HepG2 (cell line): ENCODE data around the gene FMN2. TPM values are rescaled to one million over a fixed set of nuclear protein-coding genes. Genes with fewer than 3 reads are reported as not detected.

ENCODE experiments used
- ATAC-seq: fragments of 200-7000 bp; cut with Tn5 transposase; 3 replicates; pipeline ENCODE4 v1.9.1; 2020; ENCODE audit warnings: mild to moderate bottlenecking, moderate library complexity
- BruUV-seq: library from RNA; stranded (reverse); fragments of 400-500 nt; replicated peaks from 2 replicates; lab custom pipeline; 2021; lab: Mats Ljungman, UMichigan
- CTCF ChIA-PET: fragments of 300-600 bp; formaldehyde crosslinking; extraction: SDS; loops from one replicate; lab custom pipeline; 2021; ENCODE audit warnings: low total read pairs, inconsistent platforms, low intra/inter-chr PET ratio; lab: Yijun Ruan, JAX
- POLR2A ChIA-PET: fragments of 350-600 bp; sonication (Branson Sonifier 250); formaldehyde crosslinking; loops from one replicate; lab custom pipeline; 2020; ENCODE audit warnings: antibody characterized with exemption, inconsistent platforms; lab: Yijun Ruan, JAX
- DNase-seq: peaks from one replicate; pipeline ENCODE4 v3.0.0-alpha.2; 2015; ENCODE audit warnings: low spot score
- FAIRE-seq: peaks from 3 replicates; lab custom pipeline; 2011; peaks lifted over from hg19 to GRCh38; lab: Jason Lieb, UNC
- H2AFZ ChIP-seq: one replicate; pipeline ENCODE4 v1.6.1; 2011; ENCODE audit warnings: low read length, inconsistent platforms
- H3K27ac ChIP-seq: fragments of 300-600 bp; 3 replicates; pipeline ENCODE4 v1.8.0; 2011; ENCODE audit warnings: mixed run types, mild to moderate bottlenecking, mixed read lengths, low read length, inconsistent platforms; ENCODE audit not compliant: insufficient read depth; ENCODE audit errors: extremely low read length
- H3K27me3 ChIP-seq, 2 experiments: fragments of 200-600 bp in 1 of 2; 2 replicates in 1 of 2; 3 replicates in 1 of 2; pipeline versions ENCODE4 v1.6.0 to v1.8.0; 2011; ENCODE audit warnings: low read length in 2 of 2, mild to moderate bottlenecking in 2 of 2, moderate library complexity in 2 of 2, inconsistent platforms in 1 of 2; ENCODE audit not compliant: insufficient read depth in 2 of 2, control insufficient read depth in 1 of 2
- H3K36me3 ChIP-seq, 2 experiments: fragments of 200-600 bp in 1 of 2; replicated peaks in 1 of 2; 2 replicates in 1 of 2; 3 replicates in 1 of 2; pipeline versions ENCODE4 v1.5.1 to v1.8.0; 2011; ENCODE audit warnings: low read length in 2 of 2, inconsistent platforms in 1 of 2; ENCODE audit not compliant: insufficient read depth in 2 of 2, control insufficient read depth in 1 of 2
- H3K4me1 ChIP-seq: 2 replicates; pipeline ENCODE4 v1.5.1; 2012; ENCODE audit warnings: low read length, inconsistent platforms; ENCODE audit not compliant: insufficient read depth
- H3K4me2 ChIP-seq: 2 replicates; pipeline ENCODE4 v1.6.0; 2011; ENCODE audit warnings: low read depth, low read length, inconsistent platforms
- H3K4me3 ChIP-seq, 3 experiments: fragments of 200-600 bp in 1 of 3; sonication (generic), shearing (Covaris generic) in 1 of 3; replicated peaks in 1 of 3; 2 replicates each; pipeline ENCODE4 v1.5.1; 2011 to 2016; ENCODE audit warnings: low read length in 3 of 3, inconsistent platforms in 2 of 3, low read depth in 2 of 3, mild to moderate bottlenecking in 2 of 3, control low read depth in 1 of 3, mixed read lengths in 1 of 3; ENCODE audit not compliant: insufficient read depth in 1 of 3
- H3K79me2 ChIP-seq: one replicate; pipeline ENCODE4 v1.6.1; 2011; ENCODE audit warnings: low read length, inconsistent platforms; ENCODE audit not compliant: insufficient read depth
- H3K9ac ChIP-seq: 2 replicates; pipeline ENCODE4 v1.6.0; 2011; ENCODE audit warnings: mild to moderate bottlenecking, low read depth, low read length, inconsistent platforms; ENCODE audit not compliant: insufficient read depth
- H3K9me3 ChIP-seq: 2 replicates; pipeline ENCODE4 v1.5.1; 2012; ENCODE audit warnings: mild to moderate bottlenecking, low read length
- H4K20me1 ChIP-seq: 2 replicates; pipeline ENCODE4 v1.6.0; 2011; ENCODE audit warnings: inconsistent platforms, mild to moderate bottlenecking, low read length, moderate library complexity; ENCODE audit not compliant: insufficient read depth
- ATF4 ChIP-seq, 2 experiments: fragments of 450-650 bp in 1 of 2; sonication (generic) in 1 of 2; formaldehyde crosslinking; IDR thresholded peaks; 2 replicates each; pipeline versions ENCODE4 v1.5.0 to v1.8.0; 2020 to 2022; ENCODE audit warnings: mild to moderate bottlenecking in 1 of 2, missing genetic modification reagents in 1 of 2
- FOXM1 ChIP-seq: sonication (generic); formaldehyde crosslinking; IDR thresholded peaks from 2 replicates; pipeline ENCODE4 v1.5.0; 2020; ENCODE audit warnings: missing genetic modification reagents
- GATA4 ChIP-seq: sonication (generic); IDR thresholded peaks from 2 replicates; pipeline ENCODE4 v1.6.1; 2016; ENCODE audit warnings: antibody characterized with exemption, low read depth, borderline replicate concordance
- HOMEZ ChIP-seq: IDR thresholded peaks from 2 replicates; pipeline ENCODE4 v1.6.1; 2016; ENCODE audit warnings: low read depth
- YEATS2 ChIP-seq: sonication (generic); formaldehyde crosslinking; IDR thresholded peaks from 2 replicates; pipeline ENCODE4 v1.4.0; 2020; ENCODE audit warnings: missing genetic modification reagents, borderline replicate concordance
- ZNF138 ChIP-seq: sonication (generic); formaldehyde crosslinking; IDR thresholded peaks from 2 replicates; pipeline ENCODE4 v1.5.0; 2020; ENCODE audit warnings: mild to moderate bottlenecking, low read depth, missing genetic modification reagents
- ZNF724P ChIP-seq: sonication (generic); formaldehyde crosslinking; IDR thresholded peaks from 2 replicates; pipeline ENCODE4 v1.8.0; 2022; ENCODE audit warnings: missing genetic modification reagents, borderline replicate concordance
- ZNF770 ChIP-seq: sonication (generic); formaldehyde crosslinking; IDR thresholded peaks from 2 replicates; pipeline ENCODE4 v1.5.0; 2020; ENCODE audit warnings: mild to moderate bottlenecking, missing genetic modification reagents
- ZNF790 ChIP-seq: sonication (generic); formaldehyde crosslinking; IDR thresholded peaks from 2 replicates; pipeline ENCODE4 v1.8.0; 2022; ENCODE audit warnings: missing genetic modification reagents, mild to moderate bottlenecking, borderline replicate concordance
- WGBS: methylation state at CpG from one replicate; pipeline ENCODE4 v1.1.6; 2017; ENCODE audit warnings: low lambda C conversion rate; 5-methylcytosine and 5-hydroxymethylcytosine counted together
- in situ Hi-C: cut with HindIII; loops from 2 replicates; pipeline ENCODE4 v1.10.0; 2017; ENCODE audit warnings: low pct_unique_long_range_greater_than_20kb; ENCODE audit not compliant: extremely low pct_ligation_motif_present
- intact Hi-C: fragments of 100-400 bp; cut with micrococcal nuclease; formaldehyde crosslinking; loops from one replicate; pipeline ENCODE4 v1.10.0; 2022; ENCODE audit not compliant: unreplicated experiment
- polyA plus RNA-seq, 8 experiments: library from polyadenylated mRNA; depleted of rRNA in 3 of 8; stranded (reverse) in 7 of 8; unstranded in 1 of 8; fragments of >200 nt; fragmentation: Illumina TruSeq in 4 of 8; extraction: Trizol in 4 of 8; gene quantifications; 2 replicates each; pipeline versions ENCODE4 v1.2.1 to v1.2.3, GENCODE V29; 2011 to 2016; ENCODE audit warnings: low read depth in 4 of 8, missing spikeins in 1 of 8, mixed read lengths in 1 of 8; ENCODE audit not compliant: insufficient read depth in 1 of 8
- total RNA-seq, 5 experiments: library from RNA; depleted of rRNA; stranded (reverse); fragments of >200 nt; fragmentation: Illumina TruSeq; extraction: Trizol; gene quantifications; 2 replicates each; pipeline ENCODE4 v1.2.3, GENCODE V29; 2016; ENCODE audit warnings: low read depth in 1 of 5
- TF ChIP-seq, protein P1 (sequence below): sonication (generic); formaldehyde crosslinking; IDR thresholded peaks from 2 replicates; pipeline ENCODE4 v1.9.0; 2022; ENCODE audit warnings: low read depth, missing genetic modification reagents

The FMN2 gene
- total and polyA plus RNA-seq, 2 of the 13 experiments (the other 11 are each of a cell fraction or from before 2014, with no cell fraction given), result not detected

DNA sequence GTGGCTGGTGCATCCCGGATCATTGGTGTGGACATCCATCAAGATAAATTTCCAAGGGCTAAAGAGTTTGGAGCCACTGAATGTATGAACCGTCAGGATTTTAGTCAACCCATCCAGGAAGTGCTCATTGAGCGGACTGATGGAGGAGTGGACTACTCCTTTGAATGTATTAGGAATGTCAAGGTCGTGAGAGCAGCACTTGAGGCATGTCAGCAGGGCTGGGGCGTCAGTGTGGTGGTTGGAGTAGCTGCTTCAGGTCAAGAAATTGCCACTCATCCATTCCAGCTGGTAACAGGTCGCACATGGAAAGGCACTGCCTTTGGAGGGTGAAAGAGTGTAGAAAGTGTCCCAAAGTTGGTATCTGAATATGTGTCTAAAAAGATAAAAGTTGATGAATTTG is 79.1 kb downstream of the FMN2 start (continued):
- no peak for TF ChIP-seq YEATS2 (CRISPR knock-in tag)
- TF ChIP-seq ZNF138 (CRISPR knock-in tag), result no peak
- TF ChIP-seq GATA4, result no peak
- no peak for TF ChIP-seq HOMEZ

DNA sequence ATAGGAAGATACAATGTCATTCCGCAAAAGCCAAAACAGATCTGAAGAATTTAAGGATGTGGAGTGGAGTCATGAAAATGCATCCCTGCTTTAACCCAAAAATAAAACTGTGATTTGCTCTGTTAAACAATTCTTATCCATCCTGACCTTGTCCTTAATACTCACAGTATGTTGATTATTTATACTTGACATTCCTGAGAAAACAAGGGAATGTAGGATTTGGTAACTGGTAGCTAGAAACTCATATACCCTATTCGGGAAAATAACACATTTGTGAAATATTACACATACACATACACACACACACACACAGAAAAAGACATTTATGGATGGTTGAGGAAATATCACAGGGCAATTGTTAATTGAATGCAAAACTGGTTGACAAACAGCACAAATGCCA is 80.2 kb downstream of the FMN2 start:
- H3K9me3 ChIP-seq, result no peaks in the 10 kb centered on the region
- no peak overlapping the region for H3K9ac ChIP-seq
- no peaks in the 10 kb centered on the region for H3K27me3 ChIP-seq
- in situ Hi-C loops (no loop called here), intact Hi-C loops (no loop called here)
- no peak for FAIRE-seq
- no peak overlapping the region for H3K27ac ChIP-seq
- H3K4me1 ChIP-seq, result no peaks in the 10 kb centered on the region
- ChIA-PET POLR2A (no interaction called here), CTCF (no interaction called here)
- no peak overlapping the region for H3K4me2 ChIP-seq
- no peak for ATAC-seq
- no peaks in the 10 kb centered on the region for H4K20me1 ChIP-seq
- no peak for TF ChIP-seq ZNF724P
- no peak overlapping the region for H3K4me3 ChIP-seq
- DNase-seq, result no peak
- BruUV-seq, result no TSS peak
- no peak overlapping the region for H2AFZ ChIP-seq
- WGBS, result 25% methylated on average over 2 of the region's 2 CpGs
- H3K79me2 ChIP-seq, result no peaks in the 10 kb centered on the region
- no peaks in the 10 kb centered on the region for H3K36me3 ChIP-seq

DNA sequence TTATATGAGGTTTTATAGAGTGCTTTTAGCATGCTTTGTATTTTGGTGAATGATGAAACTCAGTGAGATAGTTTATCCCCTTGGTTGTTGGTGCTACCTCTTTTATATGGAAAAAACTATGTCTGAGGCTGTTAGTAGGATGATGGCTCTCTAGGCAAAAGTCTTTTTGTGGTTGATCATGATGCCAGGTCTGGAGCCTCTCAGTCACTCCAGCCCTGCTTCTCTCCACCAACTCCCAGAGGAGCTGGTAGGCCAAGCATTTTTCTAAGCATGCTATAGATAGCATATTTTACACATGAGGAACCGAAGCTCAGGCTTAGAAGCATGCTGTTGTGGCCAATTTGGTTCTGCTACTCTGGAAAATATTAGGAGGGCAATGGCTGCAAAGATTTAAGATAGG is 82.2 kb downstream of the FMN2 start:
- DNase-seq, result no peak
- no peak for FAIRE-seq
- no peaks in the 10 kb centered on the region; a peak in 1 of 5 replicates for H3K27me3 ChIP-seq
- no peaks in the 10 kb centered on the region for H3K4me1 ChIP-seq
- H3K27ac ChIP-seq, result no peak overlapping the region
- no peaks in the 10 kb centered on the region for H4K20me1 ChIP-seq
- no peak overlapping the region for H2AFZ ChIP-seq
- CTCF ChIA-PET, result no interaction called here
- intact Hi-C loops, result no loop called here
- H3K9ac ChIP-seq, result no peak overlapping the region
- no peaks in the 10 kb centered on the region for H3K36me3 ChIP-seq
- in situ Hi-C loops, result no loop called here
- no peaks in the 10 kb centered on the region for H3K79me2 ChIP-seq
- no peak overlapping the region for H3K4me2 ChIP-seq
- 0% methylated on average over 1 of the region's 1 CpG for WGBS
- no peaks in the 10 kb centered on the region for H3K9me3 ChIP-seq
- no peak overlapping the region for H3K4me3 ChIP-seq
- POLR2A ChIA-PET, result no interaction called here
- BruUV-seq, result no TSS peak
- ATAC-seq, result no peak
- TF ChIP-seq ZNF770 (CRISPR knock-in tag), result no peak
- TF ChIP-seq FOXM1 (CRISPR knock-in tag), result no peak
- TF ChIP-seq, protein P1, sequence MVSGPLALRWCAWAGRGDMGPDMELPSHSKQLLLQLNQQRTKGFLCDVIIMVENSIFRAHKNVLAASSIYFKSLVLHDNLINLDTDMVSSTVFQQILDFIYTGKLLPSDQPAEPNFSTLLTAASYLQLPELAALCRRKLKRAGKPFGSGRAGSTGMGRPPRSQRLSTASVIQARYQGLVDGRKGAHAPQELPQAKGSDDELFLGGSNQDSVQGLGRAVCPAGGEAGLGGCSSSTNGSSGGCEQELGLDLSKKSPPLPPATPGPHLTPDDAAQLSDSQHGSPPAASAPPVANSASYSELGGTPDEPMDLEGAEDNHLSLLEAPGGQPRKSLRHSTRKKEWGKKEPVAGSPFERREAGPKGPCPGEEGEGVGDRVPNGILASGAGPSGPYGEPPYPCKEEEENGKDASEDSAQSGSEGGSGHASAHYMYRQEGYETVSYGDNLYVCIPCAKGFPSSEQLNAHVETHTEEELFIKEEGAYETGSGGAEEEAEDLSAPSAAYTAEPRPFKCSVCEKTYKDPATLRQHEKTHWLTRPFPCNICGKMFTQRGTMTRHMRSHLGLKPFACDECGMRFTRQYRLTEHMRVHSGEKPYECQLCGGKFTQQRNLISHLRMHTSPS (CRISPR knock-in tag), result no peak
- TF ChIP-seq ATF4 (CRISPR knock-in tag; IDR thresholded peaks at IDR 0.05), result no peak
- no peak for TF ChIP-seq ZNF790 (CRISPR knock-in tag)
